ENCODE measurements around the gene TCF25. TPM values are rescaled to one million over a fixed set of nuclear protein-coding genes. Genes with fewer than 3 reads are reported as not detected.

Gene TCF25
- total RNA-seq, 1 experiment from 2014 or later = 155 TPM

DNA sequence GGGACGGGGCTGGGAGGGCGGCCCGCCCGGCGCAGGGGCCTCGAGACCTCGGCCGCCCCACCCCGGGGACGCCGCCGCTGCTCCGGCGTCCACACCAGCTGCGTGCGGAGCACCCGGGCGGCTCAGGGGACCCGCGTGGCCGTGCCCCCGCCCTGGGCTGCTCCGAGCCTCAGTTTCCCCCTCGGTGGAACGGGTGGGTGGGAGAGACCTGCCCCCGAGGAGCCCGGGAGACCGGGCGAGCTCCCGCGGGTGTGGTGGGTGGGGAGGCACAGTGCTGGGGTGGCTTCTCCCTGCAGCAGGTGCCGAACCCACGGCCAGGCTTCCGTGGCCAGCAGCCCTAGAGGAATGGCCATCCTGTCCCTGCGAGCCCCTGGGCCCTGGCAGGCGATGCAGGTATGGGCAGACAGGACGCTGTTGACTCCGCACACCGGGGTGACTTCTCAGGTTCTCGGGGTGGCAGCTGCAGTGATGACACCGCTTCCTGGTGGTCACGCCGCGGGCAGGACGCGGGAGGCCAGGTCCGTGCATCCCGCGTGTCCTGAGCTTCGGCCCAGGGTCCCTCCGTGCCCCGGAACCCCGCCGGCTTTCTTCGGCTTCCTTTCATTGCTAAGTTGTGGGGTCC, 75.8 kb downstream of the TCF25 start (continued):
- TF ChIP-seq, protein P1, sequence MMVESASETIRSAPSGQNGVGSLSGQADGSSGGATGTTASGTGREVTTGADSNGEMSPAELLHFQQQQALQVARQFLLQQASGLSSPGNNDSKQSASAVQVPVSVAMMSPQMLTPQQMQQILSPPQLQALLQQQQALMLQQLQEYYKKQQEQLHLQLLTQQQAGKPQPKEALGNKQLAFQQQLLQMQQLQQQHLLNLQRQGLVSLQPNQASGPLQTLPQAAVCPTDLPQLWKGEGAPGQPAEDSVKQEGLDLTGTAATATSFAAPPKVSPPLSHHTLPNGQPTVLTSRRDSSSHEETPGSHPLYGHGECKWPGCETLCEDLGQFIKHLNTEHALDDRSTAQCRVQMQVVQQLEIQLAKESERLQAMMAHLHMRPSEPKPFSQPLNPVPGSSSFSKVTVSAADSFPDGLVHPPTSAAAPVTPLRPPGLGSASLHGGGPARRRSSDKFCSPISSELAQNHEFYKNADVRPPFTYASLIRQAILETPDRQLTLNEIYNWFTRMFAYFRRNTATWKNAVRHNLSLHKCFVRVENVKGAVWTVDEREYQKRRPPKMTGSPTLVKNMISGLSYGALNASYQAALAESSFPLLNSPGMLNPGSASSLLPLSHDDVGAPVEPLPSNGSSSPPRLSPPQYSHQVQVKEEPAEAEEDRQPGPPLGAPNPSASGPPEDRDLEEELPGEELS (CRISPR knock-in tag; IDR thresholded peaks at IDR 0.05) = no peak
- TF ChIP-seq ERG (CRISPR knock-in tag; IDR thresholded peaks at IDR 0.05) (no peak), ZNF671 (CRISPR knock-in tag; IDR thresholded peaks at IDR 0.05) (no peak), E2F4 (CRISPR knock-in tag; IDR thresholded peaks at IDR 0.05; ENCODE audit: borderline replicate concordance, low read depth) (no peak), PREB (CRISPR knock-in tag; IDR thresholded peaks at IDR 0.05; ENCODE audit: borderline replicate concordance) (no peak)

DNA sequence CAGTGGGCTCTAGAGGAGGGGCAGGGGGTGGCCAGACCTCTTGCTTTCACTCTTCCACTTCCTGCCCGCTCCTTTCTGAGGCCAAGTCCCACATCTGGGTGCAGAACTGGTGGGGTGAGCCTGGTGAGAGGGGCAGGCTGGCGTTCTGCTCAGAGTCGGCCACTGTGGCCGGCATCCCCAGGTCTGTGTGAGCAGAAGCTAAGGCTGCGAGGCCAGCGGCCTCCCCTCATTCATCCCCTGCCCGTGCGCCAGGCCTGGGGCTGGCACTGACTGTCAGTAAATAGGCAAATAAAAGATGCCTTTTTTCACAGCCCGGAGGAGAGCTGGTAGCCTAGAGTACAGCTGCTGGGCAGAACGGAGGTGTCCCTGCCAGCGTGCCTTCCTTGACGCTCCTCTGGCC, 76.4 kb downstream of the TCF25 start:
- CTCF ChIA-PET = interaction anchor here (0.7 to 4.4 kb wide), 6 partner anchors 28 to 70 kb away, joined by 3 to 17 read pairs (median 3); partner anchors contain the start of gene MC1R
- POLR2A ChIA-PET = no interaction called here
- TF ChIP-seq, protein P2, sequence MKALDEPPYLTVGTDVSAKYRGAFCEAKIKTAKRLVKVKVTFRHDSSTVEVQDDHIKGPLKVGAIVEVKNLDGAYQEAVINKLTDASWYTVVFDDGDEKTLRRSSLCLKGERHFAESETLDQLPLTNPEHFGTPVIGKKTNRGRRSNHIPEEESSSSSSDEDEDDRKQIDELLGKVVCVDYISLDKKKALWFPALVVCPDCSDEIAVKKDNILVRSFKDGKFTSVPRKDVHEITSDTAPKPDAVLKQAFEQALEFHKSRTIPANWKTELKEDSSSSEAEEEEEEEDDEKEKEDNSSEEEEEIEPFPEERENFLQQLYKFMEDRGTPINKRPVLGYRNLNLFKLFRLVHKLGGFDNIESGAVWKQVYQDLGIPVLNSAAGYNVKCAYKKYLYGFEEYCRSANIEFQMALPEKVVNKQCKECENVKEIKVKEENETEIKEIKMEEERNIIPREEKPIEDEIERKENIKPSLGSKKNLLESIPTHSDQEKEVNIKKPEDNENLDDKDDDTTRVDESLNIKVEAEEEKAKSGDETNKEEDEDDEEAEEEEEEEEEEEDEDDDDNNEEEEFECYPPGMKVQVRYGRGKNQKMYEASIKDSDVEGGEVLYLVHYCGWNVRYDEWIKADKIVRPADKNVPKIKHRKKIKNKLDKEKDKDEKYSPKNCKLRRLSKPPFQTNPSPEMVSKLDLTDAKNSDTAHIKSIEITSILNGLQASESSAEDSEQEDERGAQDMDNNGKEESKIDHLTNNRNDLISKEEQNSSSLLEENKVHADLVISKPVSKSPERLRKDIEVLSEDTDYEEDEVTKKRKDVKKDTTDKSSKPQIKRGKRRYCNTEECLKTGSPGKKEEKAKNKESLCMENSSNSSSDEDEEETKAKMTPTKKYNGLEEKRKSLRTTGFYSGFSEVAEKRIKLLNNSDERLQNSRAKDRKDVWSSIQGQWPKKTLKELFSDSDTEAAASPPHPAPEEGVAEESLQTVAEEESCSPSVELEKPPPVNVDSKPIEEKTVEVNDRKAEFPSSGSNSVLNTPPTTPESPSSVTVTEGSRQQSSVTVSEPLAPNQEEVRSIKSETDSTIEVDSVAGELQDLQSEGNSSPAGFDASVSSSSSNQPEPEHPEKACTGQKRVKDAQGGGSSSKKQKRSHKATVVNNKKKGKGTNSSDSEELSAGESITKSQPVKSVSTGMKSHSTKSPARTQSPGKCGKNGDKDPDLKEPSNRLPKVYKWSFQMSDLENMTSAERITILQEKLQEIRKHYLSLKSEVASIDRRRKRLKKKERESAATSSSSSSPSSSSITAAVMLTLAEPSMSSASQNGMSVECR (CRISPR knock-in tag; IDR thresholded peaks at IDR 0.05; ENCODE audit: borderline replicate concordance) = no peak
- TF ChIP-seq GTF2I (CRISPR knock-in tag; conservative IDR thresholded peaks at IDR 0.05) = no peak
- no peak for TF ChIP-seq KAT7 (CRISPR knock-in tag; IDR thresholded peaks at IDR 0.05; ENCODE audit: borderline replicate concordance)
- TF ChIP-seq, protein P3, sequence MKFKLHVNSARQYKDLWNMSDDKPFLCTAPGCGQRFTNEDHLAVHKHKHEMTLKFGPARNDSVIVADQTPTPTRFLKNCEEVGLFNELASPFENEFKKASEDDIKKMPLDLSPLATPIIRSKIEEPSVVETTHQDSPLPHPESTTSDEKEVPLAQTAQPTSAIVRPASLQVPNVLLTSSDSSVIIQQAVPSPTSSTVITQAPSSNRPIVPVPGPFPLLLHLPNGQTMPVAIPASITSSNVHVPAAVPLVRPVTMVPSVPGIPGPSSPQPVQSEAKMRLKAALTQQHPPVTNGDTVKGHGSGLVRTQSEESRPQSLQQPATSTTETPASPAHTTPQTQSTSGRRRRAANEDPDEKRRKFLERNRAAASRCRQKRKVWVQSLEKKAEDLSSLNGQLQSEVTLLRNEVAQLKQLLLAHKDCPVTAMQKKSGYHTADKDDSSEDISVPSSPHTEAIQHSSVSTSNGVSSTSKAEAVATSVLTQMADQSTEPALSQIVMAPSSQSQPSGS (CRISPR knock-in tag; IDR thresholded peaks at IDR 0.05; ENCODE audit: borderline replicate concordance, low read depth) = no peak
- TF ChIP-seq SMAD3 (CRISPR knock-in tag; IDR thresholded peaks at IDR 0.05; ENCODE audit: borderline replicate concordance) = no peak
- no peak for TF ChIP-seq ATF1 (CRISPR knock-in tag; IDR thresholded peaks at IDR 0.05)
- no peak for TF ChIP-seq OVOL2 (CRISPR knock-in tag; IDR thresholded peaks at IDR 0.05; ENCODE audit: borderline replicate concordance)
- DNase-seq (ENCODE audit: low spot score) (no peak), ATAC-seq (no peak)
- Mint-ChIP-seq H3K27ac (no peak overlapping the region; the same call in 1 of the 2 replicates), H3K36me3 (no peaks in the 10 kb centered on the region), H3K4me1 (peaks cover 6% of the 10 kb centered on the region; the same call in 1 of the 2 replicates), H3K27me3 (ENCODE audit: low read depth) (peaks cover 44% of the 10 kb centered on the region), H3K4me3 (peak overlapping the region; percentile 75), H3K9me3 (no peaks in the 10 kb centered on the region)
